Measurements from ENCODE around the gene RAI1.
A peak's percentile ranks its signal among the peaks of the same experiment; 100 is the strongest.

The RAI1 gene

GRCh38 chr17:17728550-17729251 lies 47.4 kb downstream of the RAI1 start:
- TF ChIP-seq Cebpa-rat (IDR thresholded peaks at IDR 0.05), result no peak
- H3K4me1 ChIP-seq, result peaks cover 87% of the 10 kb centered on the region
- no peaks in the 10 kb centered on the region for H3K27me3 ChIP-seq
- peak overlapping the region; percentile 12 for H3K9ac ChIP-seq
- H3K4me3 ChIP-seq, result no peak overlapping the region
- H3K27ac ChIP-seq, result peak overlapping the region; percentile 49
- no peaks in the 10 kb centered on the region for H3K9me3 ChIP-seq
- peaks cover 54% of the 10 kb centered on the region for H3K36me3 ChIP-seq
- H4K20me1 ChIP-seq, result peaks cover 92% of the 10 kb centered on the region
- H3K4me2 ChIP-seq, result peak overlapping the region; percentile 87

GRCh38 chr17:17729620-17730249 lies 48.5 kb downstream of the RAI1 start:
- H3K4me2 ChIP-seq, result peak overlapping the region; percentile 87
- H3K27ac ChIP-seq, result peak overlapping the region; percentile 49; the same call in 1 of the 2 replicates
- no peak overlapping the region for H3K4me3 ChIP-seq
- H3K9me3 ChIP-seq, result no peaks in the 10 kb centered on the region
- no peaks in the 10 kb centered on the region for H3K27me3 ChIP-seq
- peaks cover 56% of the 10 kb centered on the region for H3K36me3 ChIP-seq
- no peak overlapping the region; the same call in 1 of the 2 replicates for H3K9ac ChIP-seq
- no peak for TF ChIP-seq Cebpa-rat (IDR thresholded peaks at IDR 0.05)
- H3K4me1 ChIP-seq, result peaks cover 97% of the 10 kb centered on the region
- peaks cover 96% of the 10 kb centered on the region for H4K20me1 ChIP-seq

- 0 out of 2 replicates have a peak overlapping the region, but pooled peaks have one; percentile 5 for H3K9ac ChIP-seq
- H3K4me1 ChIP-seq, result peaks cover 100% of the 10 kb centered on the region
Measured at GRCh38 chr17:17730250-17730935, 49.1 kb downstream of the RAI1 start.

GRCh38 chr17:17732444-17732843 lies 51.2 kb downstream of the RAI1 start:
- Histone ChIP-seq H3K4me3 (no peak overlapping the region), H3K4me2 (peak overlapping the region; percentile 79; the same call in 1 of the 2 replicates)

More at GRCh38 chr17:17730250-17730935, 49.1 kb downstream of the RAI1 start:
- H3K27me3 ChIP-seq, result no peaks in the 10 kb centered on the region
- peaks cover 100% of the 10 kb centered on the region for H4K20me1 ChIP-seq
- no peaks in the 10 kb centered on the region for H3K9me3 ChIP-seq
- peak overlapping the region; percentile 87 for H3K4me2 ChIP-seq
- no peak for TF ChIP-seq Cebpa-rat (IDR thresholded peaks at IDR 0.05)
- peaks cover 56% of the 10 kb centered on the region for H3K36me3 ChIP-seq
- H3K27ac ChIP-seq, result peak overlapping the region; percentile 42; the same call in 1 of the 2 replicates
- no peak overlapping the region for H3K4me3 ChIP-seq

GRCh38 chr17:17732892-17733670 lies 51.8 kb downstream of the RAI1 start:
- H3K9ac ChIP-seq, result no peak overlapping the region
- no peaks in the 10 kb centered on the region for H3K27me3 ChIP-seq
- H3K4me1 ChIP-seq, result peaks cover 100% of the 10 kb centered on the region
- H3K27ac ChIP-seq, result no peak overlapping the region
- H3K4me3 ChIP-seq, result no peak overlapping the region
- H4K20me1 ChIP-seq, result peaks cover 100% of the 10 kb centered on the region
- peak overlapping the region; percentile 79 for H3K4me2 ChIP-seq
- peaks cover 49% of the 10 kb centered on the region for H3K36me3 ChIP-seq
- no peak for TF ChIP-seq Cebpa-rat (IDR thresholded peaks at IDR 0.05)
- H3K9me3 ChIP-seq, result no peaks in the 10 kb centered on the region

More at GRCh38 chr17:17732444-17732843, 51.2 kb downstream of the RAI1 start:
- H3K9me3 ChIP-seq, result no peaks in the 10 kb centered on the region
- H4K20me1 ChIP-seq, result peaks cover 100% of the 10 kb centered on the region
- H3K4me1 ChIP-seq, result peaks cover 100% of the 10 kb centered on the region
- H3K27me3 ChIP-seq, result no peaks in the 10 kb centered on the region
- H3K27ac ChIP-seq, result no peak overlapping the region
- H3K36me3 ChIP-seq, result peaks cover 50% of the 10 kb centered on the region
- no peak overlapping the region for H3K9ac ChIP-seq
- no peak for TF ChIP-seq Cebpa-rat (IDR thresholded peaks at IDR 0.05)

- H3K9ac ChIP-seq, result peak overlapping the region; percentile 72
- peaks cover 24% of the 10 kb centered on the region for H3K36me3 ChIP-seq
- no peaks in the 10 kb centered on the region for H3K9me3 ChIP-seq
- H3K27me3 ChIP-seq, result no peaks in the 10 kb centered on the region
- H3K27ac ChIP-seq, result peak overlapping the region; percentile 91
- H3K4me2 ChIP-seq, result peak overlapping the region; percentile 97
- H4K20me1 ChIP-seq, result peaks cover 93% of the 10 kb centered on the region
- H3K4me3 ChIP-seq, result no peak overlapping the region; the same call in 1 of the 2 replicates
- no peak for TF ChIP-seq Cebpa-rat (IDR thresholded peaks at IDR 0.05)
- peaks cover 97% of the 10 kb centered on the region for H3K4me1 ChIP-seq
Measured at GRCh38 chr17:17736205-17737183, 55.2 kb downstream of the RAI1 start.

GRCh38 chr17:17737961-17738894 lies 57.0 kb downstream of the RAI1 start:
- peak overlapping the region; percentile 97 for H3K4me2 ChIP-seq

More at GRCh38 chr17:17737961-17738894, 57.0 kb downstream of the RAI1 start:
- H3K27me3 ChIP-seq, result no peaks in the 10 kb centered on the region
- no peak for TF ChIP-seq Cebpa-rat (IDR thresholded peaks at IDR 0.05)
- H3K4me1 ChIP-seq, result peaks cover 97% of the 10 kb centered on the region
- H3K9ac ChIP-seq, result peak overlapping the region; percentile 72
- peaks cover 7% of the 10 kb centered on the region; the same call in 1 of the 2 replicates for H3K36me3 ChIP-seq
- peaks cover 92% of the 10 kb centered on the region for H4K20me1 ChIP-seq
- peak overlapping the region; percentile 91 for H3K27ac ChIP-seq
- H3K9me3 ChIP-seq, result no peaks in the 10 kb centered on the region
- peak overlapping the region; percentile 38; the same call in 1 of the 2 replicates for H3K4me3 ChIP-seq

Measured in BLaER1 (cell line).